ENCODE measurements around the gene TCFL5. TPM values are rescaled to one million over a fixed set of nuclear protein-coding genes. Genes with fewer than 3 reads are reported as not detected.
A peak's percentile ranks its signal among the peaks of the same experiment; 100 is the strongest.

The TCFL5 gene
- total RNA-seq, 1 donor = 19.0 TPM

GRCh38 chr20:62818592-62819493 lies 42.8 kb downstream of the TCFL5 start:
- peak; percentile 37 for DNase-seq (ENCODE audit: low read depth)

GRCh38 chr20:62817975-62818591 lies 43.5 kb downstream of the TCFL5 start:
- no peak for DNase-seq (ENCODE audit: low read depth)
- H3K4me3 ChIP-seq (ENCODE audit: low read depth, low read length) = no peak overlapping the region
- no peak for TF ChIP-seq CTCF (IDR thresholded peaks at IDR 0.05; ENCODE audit: insufficient read depth, low read depth, low read length)

More at GRCh38 chr20:62818592-62819493, 42.8 kb downstream of the TCFL5 start:
- no peak overlapping the region for H3K4me3 ChIP-seq (ENCODE audit: low read depth, low read length)
- no peak for TF ChIP-seq CTCF (IDR thresholded peaks at IDR 0.05; ENCODE audit: insufficient read depth, low read depth, low read length)

GRCh38 chr20:62816884-62817873 lies 44.4 kb downstream of the TCFL5 start, which contains the start of gene COL9A3:
TSS of gene COL9A3 (plus strand) at chr20:62817050. CDS start at chr20:62817065, 15 bp downstream.
- peak within 1 kb of the TSS; percentile 45 for H3K4me3 ChIP-seq (ENCODE audit: low read depth, low read length)

GRCh38 chr20:62816031-62816883 lies 45.4 kb downstream of the TCFL5 start:
- peak overlapping the region; percentile 45 for H3K4me3 ChIP-seq (ENCODE audit: low read depth, low read length)
- peak; percentile 29 for DNase-seq (ENCODE audit: low read depth)
- no peak for TF ChIP-seq CTCF (IDR thresholded peaks at IDR 0.05; ENCODE audit: insufficient read depth, low read depth, low read length)

More at GRCh38 chr20:62816884-62817873, 44.4 kb downstream of the TCFL5 start, which contains the start of gene COL9A3:
- DNase-seq (ENCODE audit: low read depth) = no peak
- TF ChIP-seq CTCF (IDR thresholded peaks at IDR 0.05; ENCODE audit: insufficient read depth, low read depth, low read length) = no peak

GRCh38 chr20:62815066-62815991 lies 46.3 kb downstream of the TCFL5 start:
- no peak for TF ChIP-seq CTCF (IDR thresholded peaks at IDR 0.05; ENCODE audit: insufficient read depth, low read depth, low read length)
- H3K4me3 ChIP-seq (ENCODE audit: low read depth, low read length) = no peak overlapping the region
- peak; percentile 39 for DNase-seq (ENCODE audit: low read depth)

Measured in fibroblast of villous mesenchyme (primary cell).